OCI-LY7 (cell line): ENCODE data around the gene HSDL2. TPM values are rescaled to one million over a fixed set of nuclear protein-coding genes. Genes with fewer than 3 reads are reported as not detected.

Experiments used
- BruUV-seq: library from RNA; stranded (reverse); fragments of 400-500 nt; replicated peaks from 2 replicates; lab custom pipeline; 2021; lab: Mats Ljungman, UMichigan
- CTCF ChIA-PET: fragments of 300-600 bp; sonication (Branson Sonifier 250); formaldehyde crosslinking; loops from one replicate; lab custom pipeline; 2022; ENCODE audit warnings: antibody characterized with exemption; ENCODE audit not compliant: unreplicated experiment; lab: Charles Lee
- POLR2A ChIA-PET: fragments of 300-600 bp; sonication (Branson Sonifier 250); formaldehyde crosslinking; loops from one replicate; lab custom pipeline; 2022; ENCODE audit warnings: antibody characterized with exemption; lab: Charles Lee
- DNase-seq: peaks from one replicate; pipeline ENCODE4 v3.0.0-alpha.2; 2015; ENCODE audit warnings: low spot score
- H2AFZ ChIP-seq: fragments of 200-600 bp; sonication (generic), shearing (Covaris generic); 2 replicates; pipeline ENCODE4 v1.6.1; 2014; ENCODE audit warnings: mild to moderate bottlenecking, antibody characterized with exemption, low read length, moderate library complexity
- H3K27ac ChIP-seq: fragments of 200-600 bp; sonication (generic); 2 replicates; pipeline ENCODE4 v1.5.1; 2014; ENCODE audit warnings: mixed run types, low read depth, mild to moderate bottlenecking, moderate library complexity, low read length, inconsistent platforms; ENCODE audit not compliant: poor library complexity, severe bottlenecking
- H3K36me3 ChIP-seq: fragments of 200-600 bp; sonication (generic); 2 replicates; pipeline ENCODE4 v1.6.1; 2014; ENCODE audit warnings: mild to moderate bottlenecking, antibody characterized with exemption, low read length, moderate library complexity, mixed read lengths; ENCODE audit not compliant: insufficient read depth
- H3K4me1 ChIP-seq: fragments of 200-600 bp; sonication (generic); 2 replicates; pipeline ENCODE4 v1.5.1; 2014; ENCODE audit warnings: mild to moderate bottlenecking, low read length; ENCODE audit not compliant: insufficient read depth, poor library complexity, severe bottlenecking
- H3K4me2 ChIP-seq: fragments of 200-600 bp; sonication (generic); 2 replicates; pipeline ENCODE4 v1.6.1; 2014; ENCODE audit warnings: mild to moderate bottlenecking, low read length
- H3K4me3 ChIP-seq: fragments of 200-600 bp; sonication (generic); 2 replicates; pipeline ENCODE4 v1.5.1; 2014; ENCODE audit warnings: mild to moderate bottlenecking, low read depth, low read length; ENCODE audit not compliant: poor library complexity, severe bottlenecking
- H3K79me2 ChIP-seq: fragments of 200-600 bp; sonication (generic); 2 replicates; pipeline ENCODE4 v1.6.1; 2016; ENCODE audit warnings: low read depth, mild to moderate bottlenecking, low read length, moderate library complexity, mixed read lengths; ENCODE audit not compliant: insufficient read depth
- H3K9me2 ChIP-seq: fragments of 200-600 bp; sonication (generic); 2 replicates; pipeline ENCODE4 v1.6.1; 2016; ENCODE audit warnings: mild to moderate bottlenecking, low read length, mixed read lengths; ENCODE audit not compliant: insufficient read depth
- H3K9me3 ChIP-seq: fragments of 200-600 bp; sonication (generic); 2 replicates; pipeline ENCODE4 v1.6.1; 2014; ENCODE audit warnings: mild to moderate bottlenecking, mixed run types, low read length, mixed read lengths
- H4K20me1 ChIP-seq: fragments of 200-600 bp; sonication (generic); 2 replicates; pipeline ENCODE4 v1.6.1; 2014; ENCODE audit warnings: mild to moderate bottlenecking, antibody characterized with exemption, low read length, moderate library complexity, mixed read lengths; ENCODE audit not compliant: insufficient read depth
- CTCF ChIP-seq: fragments of 200-600 bp; sonication (generic); conservative IDR thresholded peaks from 2 replicates; pipeline ENCODE4 v1.5.1; 2014; ENCODE audit warnings: mild to moderate bottlenecking, antibody characterized with exemption, low read length, moderate library complexity, mixed read lengths
- EZH2phosphoT487 ChIP-seq: fragments of 200-600 bp; sonication (generic); IDR thresholded peaks from 2 replicates; pipeline ENCODE4 v1.6.1; 2018; ENCODE audit warnings: low read depth, borderline replicate concordance, mild to moderate bottlenecking, mixed run types, antibody characterized with exemption, low read length, moderate library complexity, mixed read lengths
- intact Hi-C: fragments of 100-400 bp; cut with micrococcal nuclease; formaldehyde crosslinking; loops from one replicate; pipeline ENCODE4 v1.10.0; 2022; ENCODE audit not compliant: unreplicated experiment
- total RNA-seq, 2 experiments: library from RNA; depleted of rRNA in 1 of 2; stranded (reverse); fragments of >200 nt in 1 of 2; shearing (Covaris generic) in 1 of 2; gene quantifications; 2 replicates each; pipeline ENCODE4 v1.2.3, GENCODE V29; 2014 to 2022

HSDL2 gene
- total RNA-seq, 2 experiments from 2014 or later, result 12.7 to 16.6 TPM

GRCh38 chr9:112339886-112340285, 40.0 kb upstream of the HSDL2 start:
- no peaks in the 10 kb centered on the region for H3K79me2 ChIP-seq
- no peak overlapping the region for H2AFZ ChIP-seq
- DNase-seq, result no peak
- ChIA-PET CTCF (no interaction called here), POLR2A (interaction anchor here (0.5 kb wide), 1 partner anchor 592 kb away, joined by 3 read pairs; no protein-coding TSS in a partner anchor)
- H3K4me2 ChIP-seq, result no peak overlapping the region
- H3K9me3 ChIP-seq, result no peaks in the 10 kb centered on the region
- TF ChIP-seq EZH2phosphoT487 (no peak), CTCF (no peak)
- intact Hi-C loops, result no loop called here
- H3K4me3 ChIP-seq, result no peak overlapping the region
- H3K4me1 ChIP-seq, result peaks cover 2% of the 10 kb centered on the region
- H4K20me1 ChIP-seq, result no peaks in the 10 kb centered on the region
- H3K9me2 ChIP-seq, result no peaks in the 10 kb centered on the region
- H3K36me3 ChIP-seq, result no peaks in the 10 kb centered on the region
- H3K27ac ChIP-seq, result no peak overlapping the region
- BruUV-seq, result no TSS peak

GRCh38 chr9:112341730-112342129, 38.2 kb upstream of the HSDL2 start:
- no peak overlapping the region for H2AFZ ChIP-seq
- ChIA-PET CTCF (no interaction called here), POLR2A (no interaction called here)
- TF ChIP-seq CTCF (no peak), EZH2phosphoT487 (no peak)
- H4K20me1 ChIP-seq, result no peaks in the 10 kb centered on the region
- H3K4me2 ChIP-seq, result no peak overlapping the region
- no peaks in the 10 kb centered on the region for H3K36me3 ChIP-seq
- no peaks in the 10 kb centered on the region for H3K4me1 ChIP-seq
- H3K79me2 ChIP-seq, result no peaks in the 10 kb centered on the region
- no TSS peak for BruUV-seq
- intact Hi-C loops, result no loop called here
- DNase-seq, result no peak
- H3K9me2 ChIP-seq, result no peaks in the 10 kb centered on the region
- H3K9me3 ChIP-seq, result no peaks in the 10 kb centered on the region
- H3K4me3 ChIP-seq, result no peak overlapping the region
- H3K27ac ChIP-seq, result no peak overlapping the region

- Histone ChIP-seq H3K9me3 (no peaks in the 10 kb centered on the region), H3K4me2 (peak overlapping the region; percentile 43), H3K9me2 (no peaks in the 10 kb centered on the region), H4K20me1 (no peaks in the 10 kb centered on the region), H3K4me1 (peaks cover 8% of the 10 kb centered on the region), H3K27ac (no peak overlapping the region), H3K36me3 (no peaks in the 10 kb centered on the region), H2AFZ (peak overlapping the region; percentile 90; the same call in 1 of the 2 replicates), H3K4me3 (peak overlapping the region; percentile 50), H3K79me2 (no peaks in the 10 kb centered on the region)
- ChIA-PET CTCF (no interaction called here), POLR2A (no interaction called here)
- TF ChIP-seq EZH2phosphoT487 (no peak), CTCF (no peak)
- DNase-seq, result peak; percentile 81
- intact Hi-C loops, result no loop called here
- no TSS peak for BruUV-seq
These were observed 31.5 kb upstream of the HSDL2 start for GRCh38 chr9:112348257-112349007.
